Posterior vena cava (tissue), 2 donors: Measurements from ENCODE around the gene EML4. TPM values are rescaled to one million over a fixed set of nuclear protein-coding genes. Genes with fewer than 3 reads are reported as not detected.
"Not testable (repeated sequence)": the region's sequence is repeated elsewhere in the genome, so short reads cannot be mapped to it uniquely, and the experiment has no call there.

Source experiments
- DNase-seq: peaks from one replicate; pipeline ENCODE4 v3.0.0-alpha.2; 2020; ENCODE audit warnings: low spot score
- intact Hi-C, 2 donors: fragments of 100-400 bp; cut with DNase I; formaldehyde crosslinking; loops; one replicate each; pipeline versions ENCODE4 v1.14.1 to v1.14.2; 2022 to 2023
- total RNA-seq, 2 donors: library from RNA; stranded (reverse); fragmentation: NEBNext Ultra II Directional; extraction: Animal tissue kit (Norgen Biotek cat#: 25700); gene quantifications; one replicate each; pipeline ENCODE4 v1.2.1, GENCODE V29; 2021
- donor health status: DM: yes; HTN: yes; CAD: no.
- donor health status: DM: yes; HTN: yes; CAD: no.

EML4 gene
- total RNA-seq, 2 donors from 2014 or later, result 33.9 to 36.6 TPM

DNA sequence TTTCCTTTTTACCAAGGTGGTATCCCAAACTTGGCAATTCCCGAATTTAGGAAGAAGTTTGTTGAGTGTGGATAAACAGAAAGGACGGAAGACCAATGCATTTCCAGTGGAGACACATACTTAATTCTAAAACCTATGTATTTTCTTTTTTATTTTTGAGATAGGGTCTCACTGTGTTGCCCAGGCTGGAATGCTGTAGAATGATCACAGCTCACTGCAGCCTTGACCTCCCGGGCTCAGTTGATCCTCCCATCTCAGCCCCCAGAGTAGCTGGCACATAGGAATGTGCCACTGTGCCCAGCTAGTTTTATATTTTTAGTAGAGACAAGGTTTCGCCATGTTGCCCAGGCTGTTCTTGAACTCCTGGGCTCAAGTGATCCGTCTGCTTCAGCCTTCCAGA, 101.6 kb downstream of the EML4 start:
- intact Hi-C loops, result no loop called here
- no peak for DNase-seq

DNA sequence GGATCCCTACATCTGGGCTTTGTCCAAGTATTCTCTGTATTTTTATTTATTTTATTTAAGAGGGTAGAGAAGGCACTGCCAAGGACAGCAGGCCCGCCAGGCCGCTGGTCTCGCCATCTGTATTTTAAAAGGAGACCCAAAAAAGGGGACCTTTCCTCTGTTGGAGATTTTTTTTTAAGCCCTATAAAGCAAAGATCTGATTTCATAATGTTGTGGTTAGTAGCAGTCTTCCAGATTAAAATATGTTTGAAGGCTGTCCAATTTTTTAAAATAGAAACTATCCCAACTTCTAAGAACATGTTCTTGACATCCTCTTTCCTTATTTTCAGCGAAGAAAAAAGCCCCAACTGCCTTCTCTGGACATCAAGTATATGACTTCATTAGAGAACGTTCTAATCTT, 102.1 kb downstream of the EML4 start:
- intact Hi-C loops, DNase-seq: not testable (repeated sequence)

DNA sequence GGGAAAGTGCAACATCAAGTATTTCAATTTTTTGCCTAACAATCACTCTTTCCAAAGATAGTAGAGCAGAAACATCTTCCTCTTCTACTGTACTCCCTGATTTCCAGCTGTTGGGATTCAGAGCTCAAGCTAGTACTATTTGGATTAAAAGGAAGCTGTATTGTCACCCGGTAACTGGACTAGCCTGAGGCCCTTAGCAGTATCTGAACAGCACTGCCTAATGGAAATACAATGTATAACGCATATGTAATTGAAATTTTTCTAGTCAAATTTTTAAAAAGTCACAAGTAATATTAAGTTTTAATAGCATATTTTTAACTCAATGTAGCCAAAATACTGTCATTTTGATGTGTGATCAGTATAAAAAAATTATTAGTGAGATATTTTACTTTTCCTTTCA, 105.7 kb downstream of the EML4 start:
- intact Hi-C loops, result no loop called here
- no peak for DNase-seq

DNA sequence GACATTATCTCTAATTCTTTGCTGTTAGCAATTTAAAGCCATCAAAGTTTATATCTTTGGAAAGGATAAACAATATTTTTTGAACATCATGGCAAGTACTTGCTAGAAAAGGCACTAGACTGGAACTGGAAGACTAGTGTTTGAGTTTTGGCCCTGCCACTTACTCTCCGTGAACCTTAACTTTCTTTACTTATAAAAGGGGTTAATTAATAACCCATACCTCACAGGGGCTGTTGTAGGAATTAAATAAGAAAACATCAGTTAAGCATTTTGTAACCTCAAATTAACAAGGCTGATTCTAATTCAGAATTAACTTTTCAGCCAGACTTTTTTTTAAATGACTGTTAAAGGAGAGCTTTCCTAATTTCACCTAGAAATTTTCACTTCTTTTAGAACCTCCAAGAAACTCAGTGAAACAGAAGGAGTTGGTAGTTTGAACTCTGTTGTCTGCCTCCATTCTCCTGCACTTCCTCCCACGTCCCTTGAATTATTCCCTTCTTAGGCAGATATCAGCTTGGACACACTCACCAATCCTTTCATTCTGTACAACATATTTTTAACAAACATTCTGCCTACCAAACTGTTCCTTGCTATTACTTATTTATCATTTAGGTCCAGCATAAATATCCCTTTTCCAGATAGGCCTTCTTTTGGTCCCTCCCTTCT, 112.4 kb downstream of the EML4 start:
- no peak for DNase-seq
- intact Hi-C loops, result no loop called here

DNA sequence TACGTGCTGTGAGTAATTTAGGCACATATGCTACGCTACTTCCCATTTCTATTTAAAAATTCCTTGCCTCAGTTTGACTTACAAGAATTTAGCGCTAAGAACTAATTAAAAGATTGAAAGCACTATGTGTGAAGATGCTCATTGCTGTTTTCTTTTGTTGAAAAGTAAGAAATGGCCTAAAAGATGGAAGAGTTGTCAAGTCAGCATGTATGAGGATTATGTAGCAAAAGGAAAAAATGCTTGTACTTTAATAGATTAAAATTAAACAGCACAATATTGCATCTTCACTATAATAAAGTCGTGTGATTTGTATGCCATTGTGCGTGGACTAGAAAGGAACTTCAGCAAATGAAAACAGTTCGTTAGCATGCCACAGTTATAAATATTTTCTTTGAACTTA, 114.9 kb downstream of the EML4 start:
- intact Hi-C loops, result no loop called here

DNA sequence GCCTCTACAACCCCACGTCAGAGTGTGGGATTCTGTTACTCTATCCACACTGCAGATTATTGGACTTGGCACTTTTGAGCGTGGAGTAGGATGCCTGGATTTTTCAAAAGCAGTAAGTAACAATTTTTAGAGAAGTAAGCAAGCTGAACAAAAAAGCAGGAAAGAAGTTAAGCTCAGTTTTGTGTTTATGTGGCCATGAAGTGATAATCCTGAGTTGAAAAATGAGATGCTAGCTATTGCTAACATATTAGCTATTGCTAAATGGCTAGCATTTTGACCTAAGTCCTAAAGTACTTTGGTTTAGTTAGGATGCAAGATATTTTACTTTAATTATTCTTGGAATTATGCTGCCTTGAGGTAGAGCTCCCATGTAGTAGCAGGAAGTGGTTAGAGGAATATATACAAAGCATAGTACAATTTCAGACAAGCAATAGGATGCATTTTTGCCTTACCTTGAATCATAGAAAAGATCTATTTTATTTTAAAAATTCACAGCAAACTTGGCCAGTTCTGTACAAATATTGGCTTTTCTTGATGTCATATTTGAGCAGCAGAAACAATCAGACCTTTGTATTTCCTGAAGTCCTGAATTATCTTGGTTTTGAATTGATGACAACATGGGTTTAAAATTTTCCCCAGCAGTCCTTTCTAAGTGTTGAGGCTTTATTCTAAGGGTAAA, 117.3 kb downstream of the EML4 start:
- DNase-seq, result no peak
- intact Hi-C loops, result no loop called here

More for the DNA sequence above, 114.9 kb downstream of the EML4 start:
- DNase-seq, result no peak

DNA sequence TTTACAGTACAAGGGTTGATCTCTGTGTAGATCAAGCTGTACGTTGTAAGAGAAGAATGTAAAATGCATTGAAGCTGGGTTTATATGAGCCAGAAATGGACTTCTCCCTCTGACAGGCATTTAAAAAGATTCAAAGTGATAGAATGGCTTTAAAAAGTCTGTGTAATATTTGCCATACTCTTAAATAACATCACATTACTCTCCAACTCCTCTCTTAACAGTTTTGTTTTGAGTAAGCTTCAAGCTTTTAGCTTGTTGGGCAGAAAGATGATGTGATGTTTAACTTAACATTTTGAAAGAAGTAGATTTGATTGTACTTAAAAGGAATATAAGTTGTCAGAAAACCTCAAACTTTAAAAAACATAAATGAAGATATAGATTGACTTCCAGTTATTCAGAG, 119.7 kb downstream of the EML4 start:
- intact Hi-C loops, result no loop called here
- DNase-seq, result no peak

DNA sequence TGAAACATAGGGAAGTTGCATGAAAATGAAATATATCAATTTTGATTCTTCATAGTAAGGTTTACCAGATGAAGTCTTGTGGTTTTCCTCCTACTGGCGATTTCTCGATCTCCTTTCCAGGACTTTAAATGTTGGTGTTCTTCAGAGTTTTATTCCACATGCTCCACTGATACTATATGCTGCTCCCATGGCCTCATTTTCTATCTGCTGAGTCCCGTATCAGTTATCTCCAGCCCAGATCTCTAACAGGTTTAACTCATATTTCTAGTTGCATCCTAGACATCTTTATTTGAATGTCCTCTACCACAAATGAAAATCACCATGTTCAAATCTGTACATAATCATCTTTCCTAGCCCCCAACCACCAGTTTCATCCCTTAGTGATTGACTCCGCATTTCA, 120.1 kb downstream of the EML4 start:
- DNase-seq, result no peak
- intact Hi-C loops, result no loop called here

DNA sequence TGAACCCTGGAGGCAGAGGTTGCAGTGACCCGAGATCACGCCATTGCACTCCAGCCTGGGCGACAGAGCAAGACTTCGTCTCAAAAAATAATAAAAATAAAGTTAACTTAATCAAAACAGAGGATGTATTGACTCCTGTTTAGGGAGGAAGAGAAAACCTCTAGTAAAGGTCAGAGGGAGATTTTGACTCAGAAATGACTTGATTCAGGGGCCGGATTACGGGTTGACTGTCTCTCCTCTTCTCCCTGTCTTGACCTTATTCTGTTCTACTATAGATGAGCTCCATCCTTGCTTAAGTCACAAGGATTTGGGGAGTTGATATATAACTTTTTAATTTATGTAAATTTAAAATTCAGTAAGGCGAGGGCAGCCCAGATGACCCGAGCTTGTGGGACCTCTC, 120.9 kb downstream of the EML4 start:
- intact Hi-C loops, result no loop called here
- no peak for DNase-seq

DNA sequence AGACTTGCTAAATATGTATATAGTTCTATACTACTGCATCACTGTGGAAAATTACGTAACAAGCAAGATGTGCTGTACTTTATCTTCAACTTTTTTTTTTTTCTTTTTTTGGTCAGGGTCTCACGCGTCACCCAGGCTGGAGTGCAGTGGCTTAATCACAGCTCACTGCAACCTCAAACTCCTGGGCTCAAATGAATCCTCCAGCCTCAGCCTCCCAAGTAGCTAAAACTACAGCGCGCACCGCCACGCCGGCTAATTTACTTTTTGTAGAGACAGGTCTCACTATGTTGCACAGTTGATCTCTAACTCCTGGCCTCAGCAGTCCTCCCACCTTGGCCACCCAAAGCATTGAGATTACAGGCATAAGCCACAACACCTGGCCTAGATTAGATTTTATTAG, 123.9 kb downstream of the EML4 start:
- DNase-seq, result no peak
- intact Hi-C loops, result no loop called here

DNA sequence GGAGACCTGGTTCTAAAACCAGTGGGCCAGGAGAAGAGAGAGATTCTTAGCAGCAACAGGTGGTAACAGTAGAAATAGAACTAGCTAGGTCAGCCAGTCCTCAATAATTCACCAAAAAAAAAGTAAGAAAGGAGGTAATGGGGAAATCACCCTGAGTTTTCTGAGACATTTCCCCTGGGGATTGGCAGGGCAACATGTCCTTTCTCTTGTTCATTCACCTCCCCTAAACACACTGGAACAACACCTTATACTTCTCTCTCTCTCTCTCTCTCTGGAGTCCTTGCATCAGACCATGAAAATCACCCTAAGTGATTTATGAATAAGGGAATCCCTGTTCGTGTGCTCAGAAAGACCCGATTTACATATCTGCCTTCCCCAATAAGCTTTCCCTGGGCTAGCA, 127.1 kb downstream of the EML4 start:
- DNase-seq, result no peak
- intact Hi-C loops, result loop anchor here in 1 of 2 donors (5.0 kb wide), 1 partner anchor 1559 kb away; no protein-coding TSS in a partner anchor

DNA sequence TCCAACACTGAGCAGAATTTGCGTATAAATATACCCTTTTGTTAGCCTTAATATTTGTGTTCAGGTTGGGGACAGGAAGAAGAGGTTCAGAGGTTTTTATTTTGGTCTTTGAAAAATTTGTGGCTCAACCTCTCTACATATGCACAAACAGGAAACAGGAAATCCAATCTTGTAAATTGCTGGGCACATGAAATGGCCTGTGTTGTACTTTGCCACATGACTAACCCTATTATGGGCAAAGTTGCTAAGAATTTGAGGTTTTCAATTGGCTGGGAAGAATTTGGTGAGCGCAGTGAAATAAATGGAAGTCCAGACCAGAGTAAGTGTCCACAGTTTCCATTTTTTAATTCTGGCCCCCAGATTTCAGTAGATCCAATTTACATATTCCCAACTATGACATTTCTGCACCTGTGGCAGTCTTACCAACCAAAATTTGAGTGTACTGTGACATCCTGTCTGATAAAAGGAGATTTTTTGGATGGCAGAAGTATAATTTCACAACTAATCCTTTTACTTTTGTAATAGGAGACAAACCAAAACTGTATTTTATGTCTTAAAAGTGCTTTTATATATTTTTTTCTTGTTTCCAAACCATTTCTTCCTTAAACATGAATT, 128.3 kb downstream of the EML4 start:
- DNase-seq, result no peak
- intact Hi-C loops, result loop anchor here in 1 of 2 donors (5.0 kb wide), 1 partner anchor 1560 kb away; no protein-coding TSS in a partner anchor

DNA sequence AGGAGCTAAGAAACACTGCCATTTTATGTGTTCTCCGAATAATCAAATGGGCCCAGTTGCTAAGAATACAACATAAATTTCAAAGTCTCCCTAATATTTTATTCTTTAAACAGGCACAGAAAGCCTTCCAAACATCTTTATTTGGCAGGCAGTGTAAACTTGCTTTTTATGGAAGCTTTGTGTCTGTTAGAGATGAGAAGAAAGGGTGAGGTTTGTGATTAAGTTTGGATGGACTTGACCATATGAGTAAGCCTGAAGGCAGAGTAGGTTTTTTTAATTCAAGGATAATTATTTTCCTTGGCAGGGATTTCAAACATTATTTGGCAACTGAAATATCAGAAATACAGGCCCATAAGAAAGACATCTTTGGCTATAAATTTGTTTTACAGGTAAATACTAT, 129.0 kb downstream of the EML4 start:
- intact Hi-C loops, result loop anchor here in 1 of 2 donors (5.0 kb wide), 1 partner anchor 1561 kb away; no protein-coding TSS in a partner anchor
- no peak for DNase-seq

DNA sequence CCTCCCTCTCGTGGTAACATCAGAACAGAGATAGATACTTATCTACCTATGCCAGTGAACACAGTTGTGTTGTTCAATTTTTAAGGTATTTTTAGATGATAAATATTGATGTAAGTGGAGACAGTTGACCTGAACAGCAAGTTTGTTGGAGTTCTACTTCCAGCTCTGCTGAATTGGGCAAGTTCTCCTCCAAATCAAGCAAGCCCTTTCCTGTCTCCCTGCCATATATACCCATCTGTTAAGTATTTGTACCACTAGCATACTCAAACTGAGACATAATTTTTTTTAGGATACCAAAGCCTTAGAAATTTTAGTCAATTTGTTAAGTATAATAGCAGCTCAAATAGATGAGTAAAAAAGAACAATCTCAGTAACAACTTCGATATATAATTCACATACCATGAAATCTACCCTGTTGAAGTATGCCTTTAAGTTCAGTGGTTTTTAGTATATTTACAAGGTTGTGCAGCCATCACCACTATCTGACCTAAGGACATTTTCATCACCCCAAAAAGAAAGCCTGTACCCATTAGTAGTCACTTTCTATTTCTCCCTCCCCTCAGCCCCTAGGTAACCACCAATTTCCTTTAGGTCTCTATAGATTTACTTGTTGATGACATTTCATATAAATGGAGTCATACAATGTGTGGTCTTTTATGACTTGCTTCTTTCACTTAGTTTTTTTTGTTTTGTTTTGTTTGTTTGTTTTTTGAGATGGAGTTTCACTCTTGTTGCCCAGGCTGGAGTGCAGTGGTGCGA, 130.0 kb downstream of the EML4 start:
- intact Hi-C loops, result loop anchor here in 1 of 2 donors (5.0 kb wide), 1 partner anchor 1562 kb away; no protein-coding TSS in a partner anchor
- DNase-seq, result no peak

DNA sequence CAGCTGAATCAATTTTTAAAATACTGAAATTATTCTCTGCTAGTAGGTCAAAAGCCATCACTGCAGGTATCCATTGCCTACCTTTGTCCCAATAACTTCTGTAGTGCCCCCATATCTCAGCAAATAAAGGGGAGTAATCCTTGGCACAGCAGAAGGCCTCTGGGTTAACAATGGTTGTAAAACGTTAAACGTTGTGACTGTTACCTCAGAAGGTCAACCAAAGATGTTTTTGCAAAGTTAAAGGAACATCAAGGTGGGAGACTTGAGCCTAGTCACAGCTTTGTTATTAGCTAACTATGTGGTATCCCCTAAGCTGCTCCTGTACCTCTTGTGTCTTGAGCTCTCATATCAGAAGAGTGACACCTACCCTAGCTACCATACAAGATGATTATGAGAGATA, 131.4 kb downstream of the EML4 start:
- no peak for DNase-seq

DNA sequence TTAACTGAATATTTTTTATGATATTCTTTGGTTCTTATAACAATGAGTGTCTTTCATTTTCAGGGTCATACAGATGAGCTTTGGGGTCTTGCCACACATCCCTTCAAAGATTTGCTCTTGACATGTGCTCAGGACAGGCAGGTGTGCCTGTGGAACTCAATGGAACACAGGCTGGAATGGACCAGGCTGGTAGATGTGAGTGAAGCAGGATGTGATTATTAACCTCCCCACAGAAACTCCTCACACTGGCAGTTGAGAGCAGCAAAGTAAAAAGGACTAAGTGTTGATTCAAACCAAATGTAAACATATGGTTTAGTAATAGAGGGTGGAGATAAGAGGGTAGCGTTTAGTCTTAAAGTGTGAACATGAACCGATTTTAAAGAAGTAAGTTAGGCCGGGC, 134.1 kb downstream of the EML4 start:
- intact Hi-C loops, result no loop called here
- DNase-seq, result no peak

More for the DNA sequence above, 131.4 kb downstream of the EML4 start:
- intact Hi-C loops, result no loop called here

DNA sequence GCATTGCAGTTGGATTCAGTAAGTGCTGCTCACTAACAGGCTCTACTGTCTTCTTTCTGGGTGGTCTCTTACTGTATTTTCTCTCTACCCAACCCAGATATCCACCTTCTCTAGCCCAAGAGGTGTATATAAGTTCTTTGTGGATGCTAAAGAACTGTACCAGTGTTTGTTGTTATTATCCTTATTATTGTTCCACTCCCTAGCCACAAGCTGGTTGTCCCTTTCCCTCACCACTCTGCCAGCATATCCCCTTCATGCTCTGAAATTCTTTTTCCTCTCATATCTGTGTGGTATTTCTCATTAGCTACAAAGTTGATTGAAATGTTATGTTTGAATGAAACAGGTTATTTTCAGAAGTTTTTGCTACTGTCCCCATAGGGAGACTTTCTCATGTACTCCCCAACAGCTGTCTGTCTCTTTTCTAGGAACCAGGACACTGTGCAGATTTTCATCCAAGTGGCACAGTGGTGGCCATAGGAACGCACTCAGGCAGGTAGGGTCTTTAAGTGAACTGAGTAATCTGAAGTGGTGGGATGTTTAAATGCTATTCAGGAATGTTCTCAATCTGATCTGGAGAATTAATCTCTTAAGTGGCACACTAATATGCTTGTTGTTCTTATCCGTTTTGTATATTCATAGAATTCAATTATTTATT, 135.0 kb downstream of the EML4 start:
- intact Hi-C loops, result no loop called here

DNA sequence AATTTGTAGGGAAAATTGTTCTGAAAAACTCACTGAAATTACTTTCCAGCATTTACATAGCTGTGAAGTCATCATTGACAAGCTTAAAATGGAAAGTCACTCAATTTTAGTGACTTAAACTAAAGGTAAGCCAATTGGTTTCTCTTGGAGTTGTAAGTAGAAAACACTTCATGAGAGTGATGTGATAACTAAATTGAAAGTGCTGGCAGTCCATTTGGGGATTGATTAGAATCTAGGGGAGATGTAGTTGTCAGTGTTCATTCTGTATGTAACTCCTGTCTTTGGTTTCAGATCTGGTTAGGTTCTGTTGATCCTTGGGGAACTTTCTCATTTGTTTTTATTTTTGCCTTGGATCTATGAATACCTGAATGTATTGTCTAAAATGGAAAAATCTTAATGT, 138.0 kb downstream of the EML4 start:
- no peak for DNase-seq
- intact Hi-C loops, result no loop called here

More for the DNA sequence above, 135.0 kb downstream of the EML4 start:
- no peak for DNase-seq

DNA sequence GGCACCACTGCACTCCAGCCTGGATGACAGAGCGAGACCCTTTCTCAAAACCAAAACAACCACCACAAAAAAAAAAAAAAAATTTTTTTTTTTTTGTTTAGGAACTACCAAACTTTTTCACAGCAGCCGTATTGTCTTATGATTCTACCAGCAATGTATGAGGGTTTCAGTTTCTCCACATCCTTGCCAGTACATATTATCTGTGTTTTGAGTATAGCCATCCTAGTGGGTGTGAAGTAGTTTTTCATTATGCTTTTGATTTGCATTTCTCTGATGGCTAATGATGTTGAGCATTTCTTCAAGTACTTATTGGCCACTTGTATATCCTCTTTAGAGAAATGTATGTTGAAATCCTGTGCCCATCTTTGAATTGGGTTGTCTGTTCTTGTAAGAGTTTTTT, 140.2 kb downstream of the EML4 start:
- no peak for DNase-seq

More for the DNA sequence above, 140.2 kb downstream of the EML4 start:
- intact Hi-C loops, result no loop called here
